IMR-90 (cell line): Measurements from ENCODE around the gene TBX4. TPM values are rescaled to one million over a fixed set of nuclear protein-coding genes. Genes with fewer than 3 reads are reported as not detected.

Experiments
- ATAC-seq: fragments of 200-7000 bp; cut with Tn5 transposase; 2 replicates; pipeline ENCODE4 v1.9.1; 2020; ENCODE audit warnings: low read depth, mild to moderate bottlenecking, moderate library complexity
- BruUV-seq: library from RNA; stranded (reverse); fragments of 400-500 nt; replicated peaks from 2 replicates; lab custom pipeline; 2021; lab: Mats Ljungman, UMichigan
- CTCF ChIA-PET: fragments of 300-600 bp; formaldehyde crosslinking; extraction: SDS; loops from one replicate; lab custom pipeline; 2021; ENCODE audit warnings: antibody characterized with exemption; lab: Yijun Ruan, JAX
- POLR2A ChIA-PET: fragments of 300-600 bp; sonication (Branson Sonifier 250); formaldehyde crosslinking; loops from one replicate; lab custom pipeline; 2022; ENCODE audit warnings: antibody characterized with exemption; ENCODE audit not compliant: unreplicated experiment; lab: Charles Lee
- DNase-seq: peaks from one replicate; pipeline ENCODE4 v3.0.0; 2013
- H2AFZ ChIP-seq: replicated peaks from 2 replicates; pipeline ENCODE3; 2013; ENCODE audit warnings: low read length, mild to moderate bottlenecking; ENCODE audit not compliant: poor library complexity
- H2AK5ac ChIP-seq: 2 replicates; pipeline ENCODE4 v1.6.1; 2013; ENCODE audit warnings: low read depth, low read length, inconsistent platforms
- H2AK9ac ChIP-seq: replicated peaks from 2 replicates; pipeline ENCODE3; 2013; ENCODE audit warnings: mild to moderate bottlenecking, low read depth, low read length, moderate library complexity; ENCODE audit not compliant: poor library complexity
- H2BK120ac ChIP-seq: 2 replicates; pipeline ENCODE4 v1.6.1; 2013; ENCODE audit warnings: low read depth, low read length, inconsistent platforms
- H2BK15ac ChIP-seq: 3 replicates; pipeline ENCODE4 v1.6.1; 2013; ENCODE audit warnings: low read depth, low read length, inconsistent platforms
- H2BK20ac ChIP-seq: 2 replicates; pipeline ENCODE4 v1.6.1; 2013; ENCODE audit warnings: low read depth, mild to moderate bottlenecking, inconsistent platforms, low read length, moderate library complexity
- H2BK5ac ChIP-seq: 2 replicates; pipeline ENCODE4 v1.6.1; 2013; ENCODE audit warnings: mild to moderate bottlenecking, low read depth, low read length, inconsistent platforms; ENCODE audit not compliant: poor library complexity, severe bottlenecking
- H3K14ac ChIP-seq: replicated peaks from 2 replicates; pipeline ENCODE4 v1.6.1; 2013; ENCODE audit warnings: low read depth, low read length, inconsistent platforms
- H3K18ac ChIP-seq: 2 replicates; pipeline ENCODE4 v1.6.1; 2013; ENCODE audit warnings: low read depth, low read length, control low read depth
- H3K23ac ChIP-seq: 2 replicates; pipeline ENCODE4 v1.6.1; 2013; ENCODE audit warnings: low read depth, low read length, inconsistent platforms
- H3K27ac ChIP-seq: 2 replicates; pipeline ENCODE4 v1.5.1; 2013; ENCODE audit warnings: mild to moderate bottlenecking, control low read depth, low read length; ENCODE audit not compliant: insufficient read depth
- H3K27me3 ChIP-seq: 2 replicates; pipeline ENCODE4 v1.6.1; 2013; ENCODE audit warnings: low read length; ENCODE audit not compliant: control insufficient read depth, insufficient read depth
- H3K36me3 ChIP-seq: 2 replicates; pipeline ENCODE4 v1.6.1; 2013; ENCODE audit warnings: low read length, mixed read lengths; ENCODE audit not compliant: control insufficient read depth, insufficient read depth
- H3K4ac ChIP-seq: 2 replicates; pipeline ENCODE4 v1.6.1; 2013; ENCODE audit warnings: low read depth, low read length, inconsistent platforms
- H3K4me1 ChIP-seq: 2 replicates; pipeline ENCODE4 v1.6.1; 2013; ENCODE audit warnings: low read length, mixed read lengths; ENCODE audit not compliant: control insufficient read depth, insufficient read depth
- H3K4me2 ChIP-seq: 2 replicates; pipeline ENCODE4 v1.6.1; 2013; ENCODE audit warnings: low read depth, mild to moderate bottlenecking, control low read depth, low read length, moderate library complexity
- H3K4me3 ChIP-seq: 2 replicates; pipeline ENCODE4 v1.5.1; 2013; ENCODE audit warnings: low read depth, mild to moderate bottlenecking, control low read depth, low read length, moderate library complexity; ENCODE audit not compliant: insufficient read depth
- H3K56ac ChIP-seq: 2 replicates; pipeline ENCODE4 v1.6.1; 2013; ENCODE audit warnings: low read length, inconsistent platforms; ENCODE audit not compliant: insufficient read depth; ENCODE audit errors: extremely low read depth
- H3K79me1 ChIP-seq, 2 experiments: 2 replicates each; pipeline ENCODE4 v1.6.1; 2013; ENCODE audit warnings: low read length in 2 of 2, inconsistent platforms in 1 of 2, low read depth in 1 of 2
- H3K9ac ChIP-seq: 2 replicates; pipeline ENCODE4 v1.6.1; 2013; ENCODE audit warnings: low read depth, low read length, control low read depth
- H3K9me1 ChIP-seq: 2 replicates; pipeline ENCODE4 v1.6.1; 2013; ENCODE audit warnings: low read length, inconsistent platforms; ENCODE audit not compliant: insufficient read depth
- H3K9me3 ChIP-seq: 2 replicates; pipeline ENCODE4 v1.6.1; 2013; ENCODE audit warnings: low read length; ENCODE audit not compliant: control insufficient read depth, insufficient read depth
- H4K20me1 ChIP-seq: 2 replicates; pipeline ENCODE4 v1.6.1; 2013; ENCODE audit warnings: low read length, inconsistent platforms; ENCODE audit not compliant: insufficient read depth
- H4K5ac ChIP-seq: 2 replicates; pipeline ENCODE4 v1.6.1; 2013; ENCODE audit warnings: mild to moderate bottlenecking, low read depth, low read length, control low read depth
- H4K8ac ChIP-seq, 2 experiments: 2 replicates each; pipeline ENCODE4 v1.6.1; 2013; ENCODE audit warnings: low read depth in 2 of 2, low read length in 2 of 2, control low read depth in 1 of 2, inconsistent platforms in 1 of 2
- H4K91ac ChIP-seq: 2 replicates; pipeline ENCODE4 v1.6.1; 2013; ENCODE audit warnings: low read depth, low read length, inconsistent platforms; ENCODE audit not compliant: insufficient read depth
- FOS ChIP-seq: fragments of 150-350 bp; IDR thresholded peaks from 2 replicates; pipeline ENCODE4 v1.6.1; 2016; ENCODE audit warnings: low read depth, low read length
- WGBS, 2 experiments: methylation state at CpG; one replicate each; pipeline versions ENCODE4 v1.1.5 to v1.1.7; 2013; ENCODE audit warnings: missing lambda C conversion rate in 2 of 2; ENCODE audit not compliant: insufficient read length in 1 of 2; ENCODE audit errors: extremely low coverage in 2 of 2; 5-methylcytosine and 5-hydroxymethylcytosine counted together
- dilution Hi-C: fragments of 300-500 bp; cut with HindIII; formaldehyde crosslinking; loops from one replicate; pipeline ENCODE4 v1.14.3; 2018; ENCODE audit warnings: low sequenced_read_pairs; ENCODE audit not compliant: unreplicated experiment
- in situ Hi-C: fragments of 300-500 bp; cut with MboI; formaldehyde crosslinking; loops from 3 replicates; pipeline ENCODE4 v1.14.3; 2019; ENCODE audit warnings: low sequenced_read_pairs, inconsistent platforms, mixed read lengths
- intact Hi-C: fragments of 100-400 bp; cut with micrococcal nuclease; formaldehyde crosslinking; loops from 2 replicates; pipeline ENCODE4 v1.10.0; 2022
- polyA plus RNA-seq, 3 experiments: library from polyadenylated mRNA; depleted of rRNA; stranded (reverse); fragments of >200 nt; gene quantifications; 2 replicates each; pipeline ENCODE4 v1.2.3, GENCODE V29; 2012; ENCODE audit warnings: low replicate concordance in 1 of 3
- total RNA-seq: library from RNA; depleted of rRNA; stranded (reverse); fragments of >200 nt; gene quantifications from 2 replicates; pipeline ENCODE4 v1.2.3, GENCODE V29; 2012
- TF ChIP-seq, protein P1 (sequence below): conservative IDR thresholded peaks from 2 replicates; pipeline ENCODE4 v1.5.1; 2012; ENCODE audit warnings: mild to moderate bottlenecking, low read depth, low read length, improper control_type of control experiment

TBX4 gene
- total and polyA plus RNA-seq, 2 of the 4 experiments (the other 2 are of a cell fraction): 0.05 TPM; not detected in 1

DNA sequence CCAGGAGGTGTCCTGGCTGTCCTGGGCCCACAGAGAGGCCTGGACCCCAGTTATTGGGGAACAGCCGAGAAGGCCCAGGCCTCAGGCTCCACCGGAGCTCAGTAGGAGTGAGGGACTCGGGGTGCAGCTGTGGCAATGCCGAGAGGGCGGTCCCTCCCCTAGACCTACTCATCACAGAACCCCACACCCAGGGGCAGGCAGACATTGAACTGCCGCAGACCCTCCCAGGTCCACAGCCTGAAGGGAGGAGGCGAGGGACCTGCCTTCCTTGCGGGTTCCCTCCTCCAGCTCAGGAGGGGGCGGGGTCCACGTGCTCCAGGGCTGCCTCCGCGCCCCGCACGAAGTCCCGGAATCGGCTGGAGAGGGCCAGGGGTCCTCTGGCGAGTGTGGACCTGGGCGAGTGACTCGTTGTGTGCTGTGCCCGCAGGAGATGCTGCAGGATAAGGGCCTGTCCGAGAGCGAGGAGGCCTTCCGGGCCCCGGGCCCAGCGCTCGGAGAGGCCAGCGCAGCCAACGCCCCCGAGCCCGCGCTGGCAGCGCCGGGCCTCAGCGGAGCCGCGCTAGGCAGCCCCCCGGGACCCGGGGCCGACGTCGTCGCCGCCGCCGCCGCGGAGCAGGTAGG is 3.9 kb downstream of the TBX4 start:
- Histone ChIP-seq H3K56ac (no peak overlapping the region), H3K36me3 (no peaks in the 10 kb centered on the region), H3K4me2 (no peak overlapping the region), H2BK5ac (no peak overlapping the region), H3K23ac (no peak overlapping the region), H3K9me3 (peaks cover 38% of the 10 kb centered on the region), H4K5ac (no peak overlapping the region), H2AFZ (no peak overlapping the region), H3K4ac (no peak overlapping the region), H3K4me1 (peaks cover under 1% of the 10 kb centered on the region; the same call in 1 of the 2 replicates), H2BK120ac (no peak overlapping the region), H3K4me3 (no peak overlapping the region), H4K91ac (no peak overlapping the region), H3K9me1 (no peaks in the 10 kb centered on the region), H3K9ac (no peak overlapping the region), H3K27ac (no peak overlapping the region), H2AK5ac (no peak overlapping the region), H2AK9ac (peak overlapping the region; percentile 15), H2BK20ac (no peak overlapping the region), H3K18ac (no peak overlapping the region), H4K8ac (no peak overlapping the region), H3K79me1 (no peaks in the 10 kb centered on the region), H3K27me3 (peaks cover 95% of the 10 kb centered on the region), H3K14ac (no peak overlapping the region), H4K20me1 (no peaks in the 10 kb centered on the region), H2BK15ac (no peak overlapping the region)
- dilution Hi-C loops (no loop called here), intact Hi-C loops (no loop called here), in situ Hi-C loops (no loop called here)
- CTCF ChIA-PET: no interaction called here
- DNase-seq (no peak), ATAC-seq (no peak)
- BruUV-seq: no TSS peak
- 43% methylated on average over 19 of the region's 47 CpGs; no CpG with 5 or more reads in 1 of the 2 experiments for WGBS, 2 experiments
- TF ChIP-seq FOS: no peak
- TF ChIP-seq, protein P1, sequence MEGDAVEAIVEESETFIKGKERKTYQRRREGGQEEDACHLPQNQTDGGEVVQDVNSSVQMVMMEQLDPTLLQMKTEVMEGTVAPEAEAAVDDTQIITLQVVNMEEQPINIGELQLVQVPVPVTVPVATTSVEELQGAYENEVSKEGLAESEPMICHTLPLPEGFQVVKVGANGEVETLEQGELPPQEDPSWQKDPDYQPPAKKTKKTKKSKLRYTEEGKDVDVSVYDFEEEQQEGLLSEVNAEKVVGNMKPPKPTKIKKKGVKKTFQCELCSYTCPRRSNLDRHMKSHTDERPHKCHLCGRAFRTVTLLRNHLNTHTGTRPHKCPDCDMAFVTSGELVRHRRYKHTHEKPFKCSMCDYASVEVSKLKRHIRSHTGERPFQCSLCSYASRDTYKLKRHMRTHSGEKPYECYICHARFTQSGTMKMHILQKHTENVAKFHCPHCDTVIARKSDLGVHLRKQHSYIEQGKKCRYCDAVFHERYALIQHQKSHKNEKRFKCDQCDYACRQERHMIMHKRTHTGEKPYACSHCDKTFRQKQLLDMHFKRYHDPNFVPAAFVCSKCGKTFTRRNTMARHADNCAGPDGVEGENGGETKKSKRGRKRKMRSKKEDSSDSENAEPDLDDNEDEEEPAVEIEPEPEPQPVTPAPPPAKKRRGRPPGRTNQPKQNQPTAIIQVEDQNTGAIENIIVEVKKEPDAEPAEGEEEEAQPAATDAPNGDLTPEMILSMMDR: no peak
- POLR2A ChIA-PET: no interaction called here
